Subcutaneous abdominal adipose tissue (tissue), 5 donors: ENCODE results near the gene UMODL1.
"Not testable (repeated sequence)": the region's sequence is repeated elsewhere in the genome, so short reads cannot be mapped to it uniquely, and the experiment has no call there.

ENCODE experiments used
- H3K27ac ChIP-seq: one replicate; pipeline ENCODE4 v1.7.0; 2013; ENCODE audit warnings: low read depth, mild to moderate bottlenecking, inconsistent platforms, low read length, moderate library complexity
- H3K27me3 ChIP-seq, 5 donors: one replicate each; pipeline ENCODE4 v1.7.0; 2013; ENCODE audit warnings: low read length in 5 of 5, inconsistent platforms in 1 of 5; ENCODE audit not compliant: control insufficient read depth in 5 of 5, insufficient read depth in 4 of 5
- H3K36me3 ChIP-seq, 5 donors: one replicate each; pipeline ENCODE4 v1.7.0; 2013; ENCODE audit warnings: low read length in 5 of 5; ENCODE audit not compliant: control insufficient read depth in 5 of 5, insufficient read depth in 5 of 5
- H3K4me1 ChIP-seq, 5 donors: one replicate each; pipeline ENCODE4 v1.7.0; 2013; ENCODE audit warnings: low read length in 5 of 5, mild to moderate bottlenecking in 3 of 5, moderate library complexity in 1 of 5; ENCODE audit not compliant: control insufficient read depth in 5 of 5, insufficient read depth in 5 of 5
- H3K4me3 ChIP-seq, 5 donors: one replicate each; pipeline ENCODE4 v1.7.0; 2013; ENCODE audit warnings: low read length in 5 of 5, low read depth in 1 of 5
- H3K9ac ChIP-seq, 5 donors: one replicate each; pipeline ENCODE4 v1.7.0; 2013; ENCODE audit warnings: low read length in 5 of 5, mild to moderate bottlenecking in 4 of 5, moderate library complexity in 3 of 5
- H3K9me3 ChIP-seq, 5 donors: one replicate each; pipeline ENCODE4 v1.7.0; 2013; ENCODE audit warnings: low read length in 5 of 5; ENCODE audit not compliant: control insufficient read depth in 5 of 5
- donor health status: healthy.
- donor health status: healthy.
- donor health status: healthy.
- donor health status: healthy.
- donor health status: healthy.

UMODL1 gene

DNA sequence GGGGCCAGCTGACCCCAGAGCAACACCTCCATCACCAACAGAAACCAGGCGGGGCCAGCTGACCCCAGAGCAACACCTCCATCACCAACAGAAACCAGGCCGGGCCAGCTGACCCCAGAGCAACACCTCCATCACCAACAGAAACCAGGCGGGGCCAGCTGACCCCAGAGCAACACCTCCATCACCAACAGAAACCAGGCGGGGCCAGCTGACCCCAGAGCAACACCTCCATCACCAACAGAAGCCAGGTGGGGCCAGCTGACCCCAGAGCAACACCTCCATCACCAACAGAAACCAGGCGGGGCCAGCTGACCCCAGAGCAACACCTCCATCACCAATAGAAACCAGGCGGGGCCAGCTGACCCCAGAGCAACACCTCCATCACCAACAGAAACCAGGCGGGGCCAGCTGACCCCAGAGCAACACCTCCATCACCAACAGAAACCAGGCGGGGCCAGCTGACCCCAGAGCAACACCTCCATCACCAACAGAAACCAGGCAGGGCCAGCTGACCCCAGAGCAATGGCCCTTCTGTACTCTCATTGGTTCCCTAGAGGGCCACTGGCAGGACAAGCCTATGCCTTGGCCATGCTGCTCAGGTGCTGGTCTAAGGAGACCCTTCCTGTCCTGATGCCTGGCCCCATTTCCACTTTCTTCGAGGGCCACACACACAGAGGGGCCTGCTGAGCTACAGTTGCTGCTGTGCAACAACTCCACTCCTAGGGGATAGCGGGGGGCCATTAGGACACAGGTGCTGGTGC is 7.3 kb downstream of the UMODL1 start:
- H3K9me3 ChIP-seq, H3K4me3 ChIP-seq, H3K9ac ChIP-seq, H3K27me3 ChIP-seq, H3K27ac ChIP-seq, H3K36me3 ChIP-seq: not testable (repeated sequence)
- H3K4me1 ChIP-seq: peaks cover 2 to 29% (median 22%) of the 10 kb centered on the region in 5 donors

DNA sequence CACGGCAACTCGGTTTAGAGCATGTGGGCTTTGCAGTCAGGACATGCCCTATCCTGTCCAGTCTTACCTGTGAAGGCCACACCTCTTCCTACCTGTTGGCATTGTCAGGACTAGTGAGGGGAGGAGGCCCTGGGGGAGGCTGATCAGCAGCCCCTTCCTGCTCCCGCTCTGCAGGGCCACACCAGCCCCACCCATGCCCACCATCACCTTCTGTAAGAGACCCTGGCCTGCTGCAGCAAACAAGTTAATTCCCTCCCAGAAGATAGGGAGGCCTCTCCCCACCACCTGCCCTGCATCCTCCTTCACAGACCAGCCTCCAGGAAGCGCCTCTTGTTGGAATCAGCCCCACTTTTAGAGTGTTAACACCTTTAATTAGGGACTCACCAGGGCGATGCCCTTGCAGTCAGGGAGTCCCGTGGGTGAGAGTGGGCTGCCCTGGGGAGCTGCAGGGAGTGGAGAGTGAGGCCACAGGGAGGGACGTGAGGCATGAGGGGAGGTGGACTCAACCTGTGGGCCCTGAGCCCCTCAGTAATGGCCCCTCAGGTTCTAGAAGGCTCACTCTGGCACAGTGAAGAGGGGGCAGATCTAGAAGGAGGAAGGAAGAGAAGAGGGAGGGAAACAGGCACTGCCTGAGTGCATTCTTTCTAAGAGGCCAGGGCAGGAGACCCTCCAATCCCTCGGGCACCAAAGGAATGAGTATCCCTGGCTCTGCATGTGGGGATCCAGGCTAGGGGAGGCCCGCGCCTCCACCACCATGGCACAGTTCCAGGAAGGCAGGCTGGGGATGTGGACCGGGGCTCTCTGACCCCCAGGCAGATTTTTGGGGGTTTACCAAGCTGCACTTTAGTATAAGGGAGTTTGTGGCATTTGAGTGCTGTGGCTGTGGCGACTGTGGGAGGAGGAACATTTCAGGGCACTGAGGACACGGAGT is 8.2 kb downstream of the UMODL1 start:
- H3K9me3 ChIP-seq: no peaks in the 10 kb centered on the region
- H3K36me3 ChIP-seq: no peaks in the 10 kb centered on the region
- peaks cover 2 to 29% (median 22%) of the 10 kb centered on the region in 5 donors for H3K4me1 ChIP-seq
- no peak overlapping the region for H3K9ac ChIP-seq
- H3K4me3 ChIP-seq: no peak overlapping the region
- H3K27me3 ChIP-seq: no peaks in the 10 kb centered on the region
- H3K27ac ChIP-seq: no peak overlapping the region

DNA sequence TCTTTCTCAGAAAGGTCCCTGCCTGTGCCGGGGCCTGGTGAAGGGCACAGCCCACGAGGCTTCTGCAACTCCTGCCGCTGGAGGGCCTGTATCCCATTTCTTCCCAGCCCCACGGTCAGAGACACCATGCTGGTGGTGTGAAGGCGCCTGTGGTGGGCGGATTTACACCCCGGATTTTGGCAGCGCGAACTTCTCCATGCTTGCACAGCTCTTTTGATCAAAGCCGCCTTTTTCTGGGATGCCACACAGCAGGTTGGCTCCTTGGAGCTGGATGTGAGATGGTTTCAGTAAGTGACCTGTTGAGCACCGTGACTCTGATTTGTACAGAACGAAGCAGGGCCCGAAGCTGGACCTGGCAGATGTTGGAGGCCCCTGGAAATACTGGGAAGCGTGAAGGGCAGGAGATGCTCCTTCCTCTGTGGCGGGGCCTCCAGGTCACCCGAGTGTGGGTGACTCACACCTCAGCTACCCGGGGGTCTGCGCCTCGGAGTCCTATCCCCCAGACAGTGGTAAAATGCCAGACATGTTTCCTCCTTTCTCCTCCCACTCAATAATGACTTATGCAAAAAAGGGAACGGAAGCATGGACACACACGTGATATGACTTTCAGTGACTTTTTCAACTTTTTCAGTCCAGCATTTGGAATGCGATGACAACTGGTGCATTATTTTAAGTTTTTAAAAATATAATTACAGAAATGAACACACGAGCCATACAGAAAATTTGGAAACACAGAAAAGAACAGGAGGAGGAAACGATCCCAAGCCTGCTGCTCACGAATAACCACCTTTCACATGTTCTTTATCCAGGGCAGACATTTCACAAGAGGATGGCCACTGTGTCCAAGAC is 9.0 kb downstream of the UMODL1 start:
- Histone ChIP-seq H3K27ac (no peak overlapping the region), H3K36me3 (no peaks in the 10 kb centered on the region)

DNA sequence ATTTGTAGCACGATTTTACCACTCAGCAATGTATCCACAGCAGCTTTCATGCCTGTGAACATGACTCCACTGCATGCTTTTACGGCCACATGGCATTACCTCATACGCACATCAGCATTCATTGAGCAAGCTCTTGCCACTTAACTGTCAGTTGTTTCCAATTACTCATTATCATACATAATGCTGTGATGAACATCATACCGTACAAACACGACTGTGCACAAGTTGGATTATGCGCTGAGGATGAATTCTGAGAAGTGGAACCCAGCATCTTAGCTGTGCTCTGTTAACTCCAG is 9.6 kb downstream of the UMODL1 start:
- H3K27ac ChIP-seq: peak overlapping the region; percentile 59
- H3K4me1 ChIP-seq: peaks cover 2 to 29% (median 22%) of the 10 kb centered on the region in 5 donors
- peak overlapping the region in 1 of 5 donors; percentile 12 for H3K4me3 ChIP-seq
- no peaks in the 10 kb centered on the region for H3K27me3 ChIP-seq
- H3K36me3 ChIP-seq: no peaks in the 10 kb centered on the region
- no peaks in the 10 kb centered on the region for H3K9me3 ChIP-seq
- no peak overlapping the region for H3K9ac ChIP-seq

More for the DNA sequence above, 9.0 kb downstream of the UMODL1 start:
- H3K9ac ChIP-seq: no peak overlapping the region
- H3K4me1 ChIP-seq: peaks cover 2 to 29% (median 22%) of the 10 kb centered on the region in 5 donors
- no peaks in the 10 kb centered on the region for H3K9me3 ChIP-seq
- no peaks in the 10 kb centered on the region for H3K27me3 ChIP-seq
- H3K4me3 ChIP-seq: no peak overlapping the region

DNA sequence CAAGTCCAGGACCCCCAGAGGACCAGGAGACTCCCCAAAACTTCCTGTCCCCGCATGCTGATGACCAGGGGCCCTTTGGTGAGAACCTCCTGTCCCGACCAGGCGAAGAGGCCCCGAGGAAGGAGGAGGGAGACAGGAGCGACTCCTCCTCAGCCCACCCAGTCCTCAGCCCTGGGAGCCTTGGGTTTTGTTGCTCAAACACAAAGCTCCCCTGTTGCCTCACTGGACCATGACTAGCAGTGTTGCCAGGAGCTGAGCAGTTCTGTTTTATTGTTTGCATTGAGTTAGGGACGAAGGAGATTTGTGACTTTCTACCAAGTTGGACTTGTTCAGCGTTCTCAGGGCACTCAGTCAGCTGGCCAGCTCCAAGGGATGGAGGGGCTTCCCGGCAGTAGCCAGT is 10.0 kb downstream of the UMODL1 start:
- Histone ChIP-seq H3K4me3 (peak overlapping the region in 1 of 5 donors; percentile 12), H3K9ac (peak overlapping the region in 1 of 5 donors; percentile 31), H3K36me3 (no peaks in the 10 kb centered on the region), H3K27ac (peak overlapping the region; percentile 59), H3K4me1 (peaks cover 2 to 29% (median 22%) of the 10 kb centered on the region in 5 donors), H3K27me3 (no peaks in the 10 kb centered on the region), H3K9me3 (no peaks in the 10 kb centered on the region)

DNA sequence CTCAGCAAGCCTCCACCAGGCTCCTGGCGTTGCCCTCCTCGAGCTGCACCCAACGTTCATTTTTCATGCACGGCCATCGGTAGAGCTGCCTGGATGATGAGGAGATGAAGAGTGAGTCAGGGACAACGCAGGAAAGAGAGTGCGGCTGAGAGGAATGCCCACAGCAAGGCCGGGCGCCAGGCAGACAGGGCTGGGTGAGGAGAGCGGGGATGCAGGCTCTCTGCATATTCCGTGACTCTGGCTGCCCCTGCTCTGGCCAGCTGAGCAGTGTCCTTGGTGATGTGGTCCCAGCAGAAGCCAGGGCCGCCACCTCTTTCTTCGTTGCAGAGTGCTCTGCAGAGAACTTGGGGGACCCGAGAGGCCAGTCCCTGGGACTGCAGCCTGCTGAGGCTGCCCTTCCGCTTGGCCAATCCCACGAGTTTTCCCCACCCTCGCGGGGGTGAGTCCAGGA is 10.8 kb downstream of the UMODL1 start:
- H3K9ac ChIP-seq: no peak overlapping the region
- H3K27me3 ChIP-seq: no peaks in the 10 kb centered on the region
- H3K4me1 ChIP-seq: peaks cover 2 to 29% (median 22%) of the 10 kb centered on the region in 5 donors
- H3K36me3 ChIP-seq: no peaks in the 10 kb centered on the region
- H3K9me3 ChIP-seq: no peaks in the 10 kb centered on the region
- no peak overlapping the region for H3K4me3 ChIP-seq
- no peak overlapping the region for H3K27ac ChIP-seq

DNA sequence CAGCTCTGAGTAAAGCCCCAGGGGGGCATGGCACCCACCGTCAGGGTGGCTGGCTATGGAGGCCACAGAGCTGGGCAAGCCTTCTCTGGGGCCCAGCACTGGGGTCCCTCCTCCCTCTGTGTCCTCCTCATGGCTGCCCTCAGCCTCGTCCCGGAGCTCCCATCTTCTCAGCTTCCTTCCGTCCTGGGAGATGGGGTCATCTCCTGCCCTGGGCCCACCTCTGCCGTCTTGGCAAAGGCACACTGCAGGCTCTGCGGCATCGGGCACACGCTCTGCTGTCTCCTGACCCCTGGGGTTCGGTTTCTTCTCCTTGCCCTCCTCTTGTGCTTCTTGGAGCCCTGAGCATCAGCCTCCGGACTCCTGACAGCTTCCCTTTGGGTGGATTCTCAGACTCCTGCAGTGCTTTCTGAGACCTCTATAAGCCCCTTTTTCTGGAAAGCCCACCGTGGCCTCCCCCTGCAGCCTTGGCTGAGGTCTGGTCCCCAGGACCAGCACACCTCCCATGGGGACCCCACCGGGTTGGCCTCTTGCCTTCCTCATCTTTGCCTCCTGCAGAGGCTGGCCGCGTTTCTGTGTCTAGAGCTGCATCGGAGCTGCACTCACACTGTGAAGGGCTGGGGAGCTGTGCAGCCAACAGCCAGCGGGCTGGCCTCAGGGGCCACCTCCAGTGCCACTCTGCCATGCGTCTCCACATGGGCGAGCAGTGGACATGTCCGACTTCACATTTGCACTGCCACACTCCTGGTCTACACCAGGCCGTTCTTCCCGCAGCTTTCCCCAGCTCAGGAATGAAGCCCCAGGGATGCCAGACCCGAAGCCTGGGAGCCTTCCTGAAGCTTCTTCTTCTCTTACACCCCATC is 11.6 kb downstream of the UMODL1 start:
- no peaks in the 10 kb centered on the region for H3K36me3 ChIP-seq
- no peak overlapping the region for H3K27ac ChIP-seq
- H3K9me3 ChIP-seq: no peaks in the 10 kb centered on the region
- no peak overlapping the region for H3K4me3 ChIP-seq
- peaks cover 2 to 29% (median 22%) of the 10 kb centered on the region in 5 donors for H3K4me1 ChIP-seq
- no peak overlapping the region for H3K9ac ChIP-seq
- no peaks in the 10 kb centered on the region for H3K27me3 ChIP-seq

DNA sequence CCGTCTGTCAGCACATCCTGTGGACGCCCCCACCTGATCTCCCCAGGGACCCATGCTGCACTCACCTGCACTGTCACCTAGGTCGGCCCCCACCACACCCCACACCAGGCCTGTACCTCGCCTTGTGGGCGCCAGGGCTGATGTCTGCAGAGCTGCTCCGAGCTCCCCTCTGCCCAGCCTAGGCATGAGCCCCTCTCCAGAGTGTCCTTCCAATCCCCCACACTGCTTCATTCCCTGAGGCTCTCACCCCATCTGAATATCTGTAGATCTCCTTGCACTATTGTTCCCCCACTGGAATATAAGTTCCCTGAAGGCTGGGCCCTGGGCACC is 12.2 kb downstream of the UMODL1 start:
- Histone ChIP-seq H3K9ac (no peak overlapping the region), H3K4me1 (peaks cover 2 to 30% (median 22%) of the 10 kb centered on the region in 5 donors), H3K9me3 (no peaks in the 10 kb centered on the region), H3K4me3 (no peak overlapping the region), H3K27me3 (no peaks in the 10 kb centered on the region), H3K36me3 (no peaks in the 10 kb centered on the region), H3K27ac (no peak overlapping the region)

DNA sequence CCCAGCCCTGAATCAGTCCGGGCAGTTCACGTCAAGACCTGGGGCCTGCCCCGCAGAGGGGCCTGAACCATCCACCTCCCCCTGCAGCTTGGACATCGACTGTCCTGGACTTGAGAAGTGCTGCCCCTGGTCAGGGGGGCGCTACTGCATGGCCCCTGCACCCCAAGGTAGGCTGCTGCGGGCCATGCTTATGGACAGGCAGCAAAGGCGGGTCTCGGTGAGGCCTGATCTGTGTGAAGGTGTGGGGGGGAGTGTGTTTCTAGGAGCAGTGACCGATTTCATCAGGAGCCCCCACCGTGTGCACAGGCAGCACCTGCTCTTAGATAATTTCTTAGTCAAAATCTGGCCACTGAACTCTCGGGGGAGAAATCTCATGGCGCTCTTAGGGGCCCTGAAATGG is 13.0 kb downstream of the UMODL1 start:
- H3K4me1 ChIP-seq: peaks cover 2 to 37% (median 26%) of the 10 kb centered on the region in 5 donors
- H3K4me3 ChIP-seq: no peak overlapping the region
- no peak overlapping the region for H3K27ac ChIP-seq
- H3K36me3 ChIP-seq: no peaks in the 10 kb centered on the region
- no peaks in the 10 kb centered on the region for H3K9me3 ChIP-seq
- H3K27me3 ChIP-seq: no peaks in the 10 kb centered on the region
- H3K9ac ChIP-seq: no peak overlapping the region
